Mesendoderm (in vitro differentiated cells): ENCODE measurements around the gene KRT10.

Experiments
- DNase-seq: peaks from one replicate; pipeline ENCODE4 v3.0.0; 2013
- H2AK5ac ChIP-seq: 2 replicates; pipeline ENCODE4 v1.6.1; 2013; ENCODE audit warnings: low read length, inconsistent platforms
- H2BK120ac ChIP-seq: 2 replicates; pipeline ENCODE4 v1.6.1; 2013; ENCODE audit warnings: low read depth, mild to moderate bottlenecking, low read length, moderate library complexity, mixed read lengths
- H2BK15ac ChIP-seq: replicated peaks from 2 replicates; pipeline ENCODE4 v1.6.1; 2013; ENCODE audit warnings: low read depth, mild to moderate bottlenecking, moderate library complexity
- H2BK5ac ChIP-seq: 2 replicates; pipeline ENCODE4 v1.6.1; 2013; ENCODE audit warnings: low read length, inconsistent platforms
- H3K18ac ChIP-seq: 2 replicates; pipeline ENCODE4 v1.6.1; 2013; ENCODE audit warnings: mild to moderate bottlenecking, low read length, mixed read lengths
- H3K23ac ChIP-seq: one replicate; pipeline ENCODE4 v1.6.1; 2013; ENCODE audit warnings: low read length
- H3K27ac ChIP-seq: 2 replicates; pipeline ENCODE4 v1.5.1; 2013; ENCODE audit warnings: low read depth, mild to moderate bottlenecking, inconsistent platforms, low read length, moderate library complexity
- H3K27me3 ChIP-seq: 2 replicates; pipeline ENCODE4 v1.6.1; 2013; ENCODE audit warnings: low read length, control low read depth, mild to moderate bottlenecking, inconsistent platforms; ENCODE audit not compliant: insufficient read depth, poor library complexity
- H3K36me3 ChIP-seq: 2 replicates; pipeline ENCODE4 v1.6.1; 2013; ENCODE audit warnings: low read length, inconsistent platforms; ENCODE audit not compliant: control insufficient read depth, insufficient read depth
- H3K4ac ChIP-seq: one replicate; pipeline ENCODE4 v1.6.1; 2013; ENCODE audit warnings: low read depth, mild to moderate bottlenecking, low read length, moderate library complexity
- H3K4me1 ChIP-seq: 2 replicates; pipeline ENCODE4 v1.6.1; 2013; ENCODE audit warnings: low read depth, low read length, inconsistent platforms; ENCODE audit not compliant: control insufficient read depth
- H3K4me2 ChIP-seq: 2 replicates; pipeline ENCODE4 v1.6.1; 2013; ENCODE audit warnings: low read length
- H3K4me3 ChIP-seq: 2 replicates; pipeline ENCODE4 v1.5.1; 2013; ENCODE audit warnings: mild to moderate bottlenecking, low read length
- H3K56ac ChIP-seq: one replicate; pipeline ENCODE4 v1.6.1; 2013; ENCODE audit warnings: low read length
- H3K79me1 ChIP-seq: 2 replicates; pipeline ENCODE4 v1.6.1; 2013; ENCODE audit warnings: low read length, inconsistent platforms
- H3K79me2 ChIP-seq: 2 replicates; pipeline ENCODE4 v1.6.1; 2013; ENCODE audit warnings: mild to moderate bottlenecking, low read length; ENCODE audit not compliant: control insufficient read depth, insufficient read depth
- H3K9ac ChIP-seq: 2 replicates; pipeline ENCODE4 v1.6.1; 2013; ENCODE audit warnings: low read length, inconsistent platforms
- H4K5ac ChIP-seq: one replicate; pipeline ENCODE4 v1.6.1; 2013; ENCODE audit warnings: low read length
- H4K8ac ChIP-seq: one replicate; pipeline ENCODE4 v1.6.1; 2013; ENCODE audit warnings: low read depth, mild to moderate bottlenecking, control low read depth, low read length, moderate library complexity
- WGBS: extraction: QIAGEN DNeasy Blood & Tissue Kit; methylation state at CpG from one replicate; pipeline ENCODE4 v1.1.7; 2013; ENCODE audit warnings: low lambda C conversion rate, missing lambda C conversion rate; ENCODE audit not compliant: insufficient coverage; ENCODE audit errors: extremely low coverage; 5-methylcytosine and 5-hydroxymethylcytosine counted together

The KRT10 gene

GRCh38 chr17:40832840-40833239 lies 10.4 kb upstream of the KRT10 start:
- H3K79me2 ChIP-seq: no peaks in the 10 kb centered on the region
- H3K4me1 ChIP-seq: no peaks in the 10 kb centered on the region
- no peak overlapping the region for H2AK5ac ChIP-seq
- H3K56ac ChIP-seq: no peak overlapping the region
- no peak overlapping the region for H2BK5ac ChIP-seq
- H3K79me1 ChIP-seq: no peaks in the 10 kb centered on the region
- H3K36me3 ChIP-seq: no peaks in the 10 kb centered on the region
- H3K9ac ChIP-seq: no peak overlapping the region
- no peak overlapping the region for H3K4ac ChIP-seq
- WGBS: no CpG with 5 or more reads among the region's 3 CpGs
- H4K8ac ChIP-seq: no peak overlapping the region
- H3K23ac ChIP-seq: no peak overlapping the region
- H2BK120ac ChIP-seq: no peak overlapping the region
- DNase-seq: no peak
- H3K4me2 ChIP-seq: no peak overlapping the region
- no peaks in the 10 kb centered on the region for H3K27me3 ChIP-seq
- no peak overlapping the region for H4K5ac ChIP-seq
- H3K27ac ChIP-seq: no peak overlapping the region
- no peak overlapping the region for H3K4me3 ChIP-seq
- no peak overlapping the region for H2BK15ac ChIP-seq
- no peak overlapping the region for H3K18ac ChIP-seq

GRCh38 chr17:40830085-40830776 lies 7.8 kb upstream of the KRT10 start:
- peaks cover 2% of the 10 kb centered on the region for H3K79me1 ChIP-seq
- no CpG with 5 or more reads among the region's 2 CpGs for WGBS
- no peaks in the 10 kb centered on the region for H3K27me3 ChIP-seq
- no peak overlapping the region for H3K18ac ChIP-seq
- no peak overlapping the region for H3K9ac ChIP-seq
- H2AK5ac ChIP-seq: no peak overlapping the region
- no peak overlapping the region for H2BK120ac ChIP-seq
- H2BK5ac ChIP-seq: no peak overlapping the region
- H3K4me3 ChIP-seq: no peak overlapping the region
- H3K4ac ChIP-seq: no peak overlapping the region
- H3K79me2 ChIP-seq: no peaks in the 10 kb centered on the region
- no peaks in the 10 kb centered on the region for H3K4me1 ChIP-seq
- no peak for DNase-seq
- no peak overlapping the region for H2BK15ac ChIP-seq
- H3K23ac ChIP-seq: no peak overlapping the region
- no peak overlapping the region for H3K4me2 ChIP-seq
- no peaks in the 10 kb centered on the region for H3K36me3 ChIP-seq
- no peak overlapping the region for H4K8ac ChIP-seq
- H3K27ac ChIP-seq: no peak overlapping the region
- no peak overlapping the region for H4K5ac ChIP-seq
- H3K56ac ChIP-seq: no peak overlapping the region

- WGBS: no CpG with 5 or more reads among the region's 4 CpGs
- H2AK5ac ChIP-seq: no peak overlapping the region
- no peaks in the 10 kb centered on the region for H3K27me3 ChIP-seq
- no peak overlapping the region for H3K4ac ChIP-seq
- no peaks in the 10 kb centered on the region for H3K4me1 ChIP-seq
- H3K9ac ChIP-seq: no peak overlapping the region
- H3K4me3 ChIP-seq: no peak overlapping the region
- no peak overlapping the region for H3K27ac ChIP-seq
- H2BK120ac ChIP-seq: no peak overlapping the region
- H3K36me3 ChIP-seq: no peaks in the 10 kb centered on the region
- H3K18ac ChIP-seq: no peak overlapping the region
- H3K4me2 ChIP-seq: no peak overlapping the region
- H3K79me1 ChIP-seq: peaks cover 2% of the 10 kb centered on the region
- no peak for DNase-seq
- H4K5ac ChIP-seq: no peak overlapping the region
- no peak overlapping the region for H2BK5ac ChIP-seq
- no peak overlapping the region for H2BK15ac ChIP-seq
- H3K79me2 ChIP-seq: no peaks in the 10 kb centered on the region
- H3K56ac ChIP-seq: no peak overlapping the region
- H4K8ac ChIP-seq: no peak overlapping the region
- H3K23ac ChIP-seq: no peak overlapping the region
Observed at GRCh38 chr17:40828454-40829044, 6.1 kb upstream of the KRT10 start.

- Histone ChIP-seq H3K27me3 (no peaks in the 10 kb centered on the region), H3K4me3 (no peak overlapping the region), H3K4ac (no peak overlapping the region), H3K23ac (no peak overlapping the region), H3K4me2 (no peak overlapping the region), H2BK15ac (no peak overlapping the region), H4K8ac (no peak overlapping the region), H3K79me1 (peaks cover 2% of the 10 kb centered on the region), H3K36me3 (no peaks in the 10 kb centered on the region), H3K27ac (no peak overlapping the region), H4K5ac (no peak overlapping the region), H3K4me1 (no peaks in the 10 kb centered on the region), H3K56ac (no peak overlapping the region), H3K79me2 (no peaks in the 10 kb centered on the region), H3K9ac (no peak overlapping the region), H3K18ac (no peak overlapping the region), H2BK120ac (no peak overlapping the region), H2BK5ac (no peak overlapping the region), H2AK5ac (no peak overlapping the region)
- DNase-seq: peak; percentile 10
- no CpG with 5 or more reads among the region's 7 CpGs for WGBS
Observed at GRCh38 chr17:40827746-40828453, 5.5 kb upstream of the KRT10 start.

GRCh38 chr17:40825599-40825998 lies 3.2 kb upstream of the KRT10 start:
- no peak overlapping the region for H2BK5ac ChIP-seq
- no peaks in the 10 kb centered on the region for H3K36me3 ChIP-seq
- no peak overlapping the region for H3K9ac ChIP-seq
- H3K4me1 ChIP-seq: no peaks in the 10 kb centered on the region
- no peak overlapping the region for H3K4me2 ChIP-seq
- no peak overlapping the region for H3K56ac ChIP-seq
- no peak overlapping the region for H4K5ac ChIP-seq
- no peak overlapping the region for H3K23ac ChIP-seq
- H2BK120ac ChIP-seq: no peak overlapping the region
- WGBS: no CpG with 5 or more reads among the region's 2 CpGs
- H3K27ac ChIP-seq: no peak overlapping the region
- no peaks in the 10 kb centered on the region for H3K79me2 ChIP-seq
- no peak overlapping the region for H4K8ac ChIP-seq
- H3K27me3 ChIP-seq: no peaks in the 10 kb centered on the region
- no peak for DNase-seq
- no peak overlapping the region for H2AK5ac ChIP-seq
- peaks cover 2% of the 10 kb centered on the region for H3K79me1 ChIP-seq
- no peak overlapping the region for H3K4me3 ChIP-seq
- H3K18ac ChIP-seq: no peak overlapping the region
- no peak overlapping the region for H2BK15ac ChIP-seq
- no peak overlapping the region for H3K4ac ChIP-seq
